Endothelial cell of umbilical vein (primary cell): ENCODE data around the gene PSMA7. TPM values are rescaled to one million over a fixed set of nuclear protein-coding genes. Genes with fewer than 3 reads are reported as not detected.
A peak's percentile ranks its signal among the peaks of the same experiment; 100 is the strongest.

Source experiments
- BruUV-seq: library from RNA; stranded (reverse); fragments of 400-500 nt; replicated peaks from 2 replicates; lab custom pipeline; 2021; lab: Mats Ljungman, UMichigan
- CTCF ChIA-PET: fragments of 300-600, 350-600 bp; sonication (Branson Sonifier 250); formaldehyde crosslinking; loops from one replicate; lab custom pipeline; 2021; ENCODE audit warnings: antibody characterized with exemption, inconsistent platforms; lab: Charles Lee
- POLR2A ChIA-PET: fragments of 300-600, 350-600 bp; sonication (Branson Sonifier 250); formaldehyde crosslinking; loops from one replicate; lab custom pipeline; 2021; ENCODE audit warnings: antibody characterized with exemption, inconsistent platforms; lab: Charles Lee
- DNase-seq: peaks from one replicate; pipeline ENCODE4 v3.0.0-alpha.2; 2011; ENCODE audit warnings: low read depth, low spot score
- FAIRE-seq: peaks from 2 replicates; lab custom pipeline; 2011; peaks lifted over from hg19 to GRCh38; lab: Jason Lieb, UNC
- H2AFZ ChIP-seq: 2 replicates; pipeline ENCODE4 v1.6.0; 2012; ENCODE audit warnings: low read depth, low read length, control low read depth, inconsistent platforms
- H3K27ac ChIP-seq: 2 replicates; pipeline ENCODE4 v1.5.1; 2011; ENCODE audit warnings: low read depth, mild to moderate bottlenecking, control low read depth, low read length, moderate library complexity; ENCODE audit not compliant: insufficient read depth
- H3K27me3 ChIP-seq, 2 experiments: 2 replicates each; pipeline versions ENCODE4 v1.6.0 to v1.6.1; 2011; ENCODE audit warnings: low read length in 2 of 2, mixed read lengths in 1 of 2; ENCODE audit not compliant: control insufficient read depth in 2 of 2, insufficient read depth in 2 of 2
- H3K36me3 ChIP-seq, 2 experiments: 2 replicates in 1 of 2; 3 replicates in 1 of 2; pipeline ENCODE4 v1.5.1; 2011; ENCODE audit warnings: low read length in 2 of 2, mild to moderate bottlenecking in 1 of 2, moderate library complexity in 1 of 2; ENCODE audit not compliant: control insufficient read depth in 2 of 2, insufficient read depth in 2 of 2; ENCODE audit errors: extremely low read depth in 1 of 2
- H3K4me1 ChIP-seq: 3 replicates; pipeline ENCODE4 v1.5.1; 2011; ENCODE audit warnings: mild to moderate bottlenecking, low read length; ENCODE audit not compliant: control insufficient read depth, insufficient read depth; ENCODE audit errors: extremely low read depth
- H3K4me2 ChIP-seq: 2 replicates; pipeline ENCODE4 v1.6.1; 2011; ENCODE audit warnings: low read length, control low read depth, mixed read lengths; ENCODE audit not compliant: insufficient read depth
- H3K4me3 ChIP-seq, 3 experiments: fragments of 200-600 bp in 1 of 3; sonication (generic), shearing (Covaris generic) in 1 of 3; replicated peaks in 1 of 3; 2 replicates each; pipeline ENCODE4 v1.5.1; 2011 to 2016; ENCODE audit warnings: control low read depth in 3 of 3, low read length in 3 of 3, mild to moderate bottlenecking in 2 of 3, inconsistent platforms in 1 of 3, low read depth in 1 of 3, moderate library complexity in 1 of 3; ENCODE audit not compliant: insufficient read depth in 1 of 3
- H3K79me2 ChIP-seq: 2 replicates; pipeline ENCODE4 v1.6.0; 2012; ENCODE audit warnings: low read length, inconsistent platforms; ENCODE audit not compliant: control insufficient read depth, insufficient read depth
- H3K9ac ChIP-seq: replicated peaks from 2 replicates; pipeline ENCODE3; 2011; ENCODE audit warnings: low read length, control low read depth; ENCODE audit not compliant: insufficient read depth; ENCODE audit errors: extremely low read depth
- H3K9me1 ChIP-seq: replicated peaks from 3 replicates; pipeline ENCODE4 v1.6.0; 2011; ENCODE audit warnings: mild to moderate bottlenecking, low read length; ENCODE audit not compliant: control insufficient read depth, insufficient read depth; ENCODE audit errors: extremely low read depth
- H3K9me3 ChIP-seq: replicated peaks from 2 replicates; pipeline ENCODE4 v1.5.1; 2012; ENCODE audit warnings: low read length, inconsistent platforms; ENCODE audit not compliant: control insufficient read depth, insufficient read depth
- H4K20me1 ChIP-seq: replicated peaks from 2 replicates; pipeline ENCODE3; 2011; ENCODE audit warnings: mild to moderate bottlenecking, low read length; ENCODE audit not compliant: control insufficient read depth, insufficient read depth; ENCODE audit errors: extremely low read depth
- POLR2A ChIP-seq: IDR thresholded peaks from 2 replicates; pipeline ENCODE4 v1.6.1; 2012; ENCODE audit warnings: low read depth, mild to moderate bottlenecking, control low read depth, low read length
- POLR2AphosphoS5 ChIP-seq: IDR thresholded peaks from 2 replicates; pipeline ENCODE4 v1.6.1; 2012; ENCODE audit warnings: low read depth, mild to moderate bottlenecking, control low read depth, low read length, moderate library complexity; ENCODE audit not compliant: insufficient read depth
- dilution Hi-C: fragments of 300-500 bp; cut with MboI; formaldehyde crosslinking; loops from one replicate; pipeline ENCODE4 v1.15.0; 2019; ENCODE audit warnings: low sequenced_read_pairs; ENCODE audit not compliant: extremely low pct_ligation_motif_present
- intact Hi-C: fragments of 100-400 bp; cut with micrococcal nuclease; formaldehyde crosslinking; loops from one replicate; pipeline ENCODE4 v1.10.0; 2022
- polyA plus RNA-seq, 4 experiments: library from polyadenylated mRNA; depleted of rRNA in 3 of 4; stranded (reverse) in 3 of 4; unstranded in 1 of 4; fragments of >200 nt; gene quantifications; 2 replicates each; pipeline versions ENCODE4 v1.2.1 to v1.2.3, GENCODE V29; 2011 to 2012; ENCODE audit warnings: missing spikeins in 1 of 4
- total RNA-seq: library from RNA; stranded (reverse); gene quantifications from 2 replicates; pipeline ENCODE4 v1.2.3, GENCODE V29; 2021
- TF ChIP-seq, protein P1 (sequence below), 2 donors: IDR thresholded peaks; 1 replicate in 1 of 2; 2 replicates in 1 of 2; pipeline ENCODE4 v1.5.1; 2011; ENCODE audit warnings: low read length in 2 of 2, mild to moderate bottlenecking in 2 of 2, moderate library complexity in 2 of 2, control low read depth in 1 of 2, inconsistent platforms in 1 of 2, low read depth in 1 of 2; ENCODE audit not compliant: insufficient read depth in 1 of 2; ENCODE audit errors: extremely low read depth in 1 of 2

The PSMA7 gene
- total and polyA plus RNA-seq, 2 donors (not counting 3 experiments of a cell fraction or from before 2014, with no cell fraction given) = 393 to 826 TPM

DNA sequence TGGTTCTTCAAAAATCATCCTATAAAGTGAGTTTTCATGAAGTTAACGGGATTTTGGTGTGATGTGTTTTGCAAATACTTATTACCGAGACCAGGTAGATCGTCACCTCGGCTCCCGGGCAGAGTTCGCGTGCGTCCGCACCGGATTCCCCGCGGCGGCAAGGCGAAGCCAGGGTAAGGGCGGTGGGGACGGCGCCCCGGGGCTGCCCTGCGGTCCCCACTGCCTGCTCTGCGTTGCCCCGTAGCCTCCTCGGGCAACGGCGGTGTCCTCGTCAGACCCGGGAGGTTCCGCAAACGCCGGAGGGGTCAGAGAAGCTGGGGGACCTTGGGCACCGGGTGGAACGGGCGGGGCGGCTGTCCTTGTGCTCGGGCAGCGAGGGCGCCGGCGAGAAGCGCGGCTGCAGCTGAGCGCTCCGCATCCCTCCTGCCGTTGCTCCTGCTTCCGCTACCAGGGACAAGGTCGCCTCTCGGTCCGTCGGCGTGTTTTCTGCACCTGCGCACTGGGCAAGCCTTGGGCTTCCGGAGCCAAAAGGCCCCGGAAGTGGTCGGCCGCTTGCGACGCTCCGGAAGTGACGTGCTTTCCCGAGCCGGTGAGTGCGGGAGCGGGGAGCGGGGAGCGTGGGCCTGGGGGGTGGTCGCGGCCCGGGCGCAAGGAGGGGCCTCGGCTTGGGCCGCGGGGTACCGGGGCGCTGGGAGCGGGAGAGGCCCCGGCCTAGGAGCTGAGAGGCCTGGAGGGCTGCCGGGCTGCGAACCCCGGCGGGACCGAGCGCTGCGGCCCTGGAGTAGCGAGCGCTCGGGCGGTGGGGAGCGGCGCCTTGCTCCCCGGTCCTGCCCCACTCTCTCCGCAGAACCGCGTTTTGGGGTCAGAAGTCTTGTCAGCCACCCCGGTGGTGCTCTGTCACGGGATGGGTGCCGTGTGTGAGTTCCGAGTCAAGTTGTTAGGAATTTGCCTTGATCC, 39.6 kb upstream of the PSMA7 start, which contains the start of gene MTG2:
TSS of gene MTG2 (plus strand) at position 560 of the 957 bp plus-strand sequence. CDS start 10,393 bp downstream, outside the sequence.
- dilution Hi-C loops (no loop called here), intact Hi-C loops (loop anchor here (1.0 to 10.0 kb wide), 4 partner anchors 39 to 202 kb away; partner anchors contain the start of genes OSBPL2, PSMA7, RPS21 and SS18L1)
- peaks cover 18% of the 10 kb centered on the region for H3K79me2 ChIP-seq
- DNase-seq (peak; percentile 93), FAIRE-seq (peak; percentile 88)
- no peaks in the 10 kb centered on the region for H3K9me3 ChIP-seq
- no peaks in the 10 kb centered on the region for H4K20me1 ChIP-seq
- ChIA-PET POLR2A (no interaction called here), CTCF (no interaction called here)
- H3K9me1 ChIP-seq = no peaks in the 10 kb centered on the region
- no peaks in the 10 kb centered on the region for H3K27me3 ChIP-seq
- peak; percentile 95 for TF ChIP-seq POLR2AphosphoS5
- TF ChIP-seq POLR2A = peak; percentile 90
- TF ChIP-seq, protein P1, sequence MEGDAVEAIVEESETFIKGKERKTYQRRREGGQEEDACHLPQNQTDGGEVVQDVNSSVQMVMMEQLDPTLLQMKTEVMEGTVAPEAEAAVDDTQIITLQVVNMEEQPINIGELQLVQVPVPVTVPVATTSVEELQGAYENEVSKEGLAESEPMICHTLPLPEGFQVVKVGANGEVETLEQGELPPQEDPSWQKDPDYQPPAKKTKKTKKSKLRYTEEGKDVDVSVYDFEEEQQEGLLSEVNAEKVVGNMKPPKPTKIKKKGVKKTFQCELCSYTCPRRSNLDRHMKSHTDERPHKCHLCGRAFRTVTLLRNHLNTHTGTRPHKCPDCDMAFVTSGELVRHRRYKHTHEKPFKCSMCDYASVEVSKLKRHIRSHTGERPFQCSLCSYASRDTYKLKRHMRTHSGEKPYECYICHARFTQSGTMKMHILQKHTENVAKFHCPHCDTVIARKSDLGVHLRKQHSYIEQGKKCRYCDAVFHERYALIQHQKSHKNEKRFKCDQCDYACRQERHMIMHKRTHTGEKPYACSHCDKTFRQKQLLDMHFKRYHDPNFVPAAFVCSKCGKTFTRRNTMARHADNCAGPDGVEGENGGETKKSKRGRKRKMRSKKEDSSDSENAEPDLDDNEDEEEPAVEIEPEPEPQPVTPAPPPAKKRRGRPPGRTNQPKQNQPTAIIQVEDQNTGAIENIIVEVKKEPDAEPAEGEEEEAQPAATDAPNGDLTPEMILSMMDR (IDR thresholded peaks at IDR 0.05; ENCODE audit: extremely low read depth in 1 of 2, insufficient read depth in 1 of 2, low read depth in 1 of 2, low read length in 2 of 2) = no peak
- peak within 1 kb of the TSS; percentile 99 for H3K9ac ChIP-seq
- H3K36me3 ChIP-seq = no peaks in the 10 kb centered on the region
- BruUV-seq = TSS peak; percentile 86
- H3K4me1 ChIP-seq = peaks cover 21% of the 10 kb centered on the region
- H3K4me3 ChIP-seq = peak within 1 kb of the TSS; percentile 87 to 98 (median 93)
- H3K27ac ChIP-seq = peak within 1 kb of the TSS; percentile 92
- H2AFZ ChIP-seq = peak within 1 kb of the TSS; percentile 74
- peak within 1 kb of the TSS; percentile 95 for H3K4me2 ChIP-seq
